Measurements from ENCODE around the gene LIAS. TPM values are rescaled to one million over a fixed set of nuclear protein-coding genes. Genes with fewer than 3 reads are reported as not detected.

LIAS gene
- polyA plus RNA-seq, 1 experiment: 13.1 TPM

DNA sequence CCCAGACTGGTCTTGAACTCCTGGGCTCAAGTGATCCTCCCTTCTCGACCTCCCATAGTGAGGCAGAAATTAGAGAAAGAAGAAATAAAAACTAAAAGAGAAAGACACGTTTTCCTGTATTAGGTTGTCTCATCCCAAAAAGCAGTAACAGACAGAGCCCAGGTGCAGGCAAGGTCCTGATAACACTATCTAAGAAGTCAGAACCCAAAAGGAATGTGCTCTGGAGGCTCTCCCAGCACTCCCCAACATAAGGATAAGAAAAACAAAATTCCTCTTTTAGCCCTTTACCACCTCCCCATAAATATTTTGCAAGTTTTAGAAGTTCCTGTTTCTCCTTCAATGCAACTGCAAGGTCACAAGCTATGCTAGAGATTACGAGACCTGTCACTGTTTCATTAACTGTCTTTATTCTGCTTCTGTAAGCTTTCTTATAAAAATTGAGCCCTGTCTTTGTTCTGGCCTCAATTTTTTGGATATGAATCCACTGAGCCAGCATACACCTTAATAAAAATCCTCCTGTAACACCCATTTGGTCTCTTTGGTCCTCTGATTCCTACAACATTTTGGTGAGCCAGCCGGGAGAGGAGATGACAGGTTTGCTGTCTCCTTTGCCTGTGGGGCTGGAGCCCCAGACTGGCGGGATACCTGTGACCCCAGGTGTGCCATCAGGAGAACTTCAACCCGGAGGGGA, 25.9 kb downstream of the LIAS start:
- ChIA-PET POLR2A (no interaction called here), CTCF (interaction anchor here (1.0 kb wide), 1 partner anchor 15 kb away, joined by 3 read pairs; no protein-coding TSS in a partner anchor)
- peaks cover 2% of the 10 kb centered on the region for H3K27me3 ChIP-seq (ENCODE audit: control insufficient read depth, insufficient read depth, low read length)
- no peak overlapping the region for H3K27ac ChIP-seq (ENCODE audit: low read depth, low read length)
- TF ChIP-seq, protein P1, sequence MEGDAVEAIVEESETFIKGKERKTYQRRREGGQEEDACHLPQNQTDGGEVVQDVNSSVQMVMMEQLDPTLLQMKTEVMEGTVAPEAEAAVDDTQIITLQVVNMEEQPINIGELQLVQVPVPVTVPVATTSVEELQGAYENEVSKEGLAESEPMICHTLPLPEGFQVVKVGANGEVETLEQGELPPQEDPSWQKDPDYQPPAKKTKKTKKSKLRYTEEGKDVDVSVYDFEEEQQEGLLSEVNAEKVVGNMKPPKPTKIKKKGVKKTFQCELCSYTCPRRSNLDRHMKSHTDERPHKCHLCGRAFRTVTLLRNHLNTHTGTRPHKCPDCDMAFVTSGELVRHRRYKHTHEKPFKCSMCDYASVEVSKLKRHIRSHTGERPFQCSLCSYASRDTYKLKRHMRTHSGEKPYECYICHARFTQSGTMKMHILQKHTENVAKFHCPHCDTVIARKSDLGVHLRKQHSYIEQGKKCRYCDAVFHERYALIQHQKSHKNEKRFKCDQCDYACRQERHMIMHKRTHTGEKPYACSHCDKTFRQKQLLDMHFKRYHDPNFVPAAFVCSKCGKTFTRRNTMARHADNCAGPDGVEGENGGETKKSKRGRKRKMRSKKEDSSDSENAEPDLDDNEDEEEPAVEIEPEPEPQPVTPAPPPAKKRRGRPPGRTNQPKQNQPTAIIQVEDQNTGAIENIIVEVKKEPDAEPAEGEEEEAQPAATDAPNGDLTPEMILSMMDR (IDR thresholded peaks at IDR 0.05; ENCODE audit: low read depth, low read length): no peak
- H3K4me3 ChIP-seq (ENCODE audit: low read depth, low read length): no peak overlapping the region
- peaks cover 8% of the 10 kb centered on the region for H3K9me3 ChIP-seq (ENCODE audit: control insufficient read depth, insufficient read depth, low read length)
- no peak for DNase-seq (ENCODE audit: low read depth, low spot score)

DNA sequence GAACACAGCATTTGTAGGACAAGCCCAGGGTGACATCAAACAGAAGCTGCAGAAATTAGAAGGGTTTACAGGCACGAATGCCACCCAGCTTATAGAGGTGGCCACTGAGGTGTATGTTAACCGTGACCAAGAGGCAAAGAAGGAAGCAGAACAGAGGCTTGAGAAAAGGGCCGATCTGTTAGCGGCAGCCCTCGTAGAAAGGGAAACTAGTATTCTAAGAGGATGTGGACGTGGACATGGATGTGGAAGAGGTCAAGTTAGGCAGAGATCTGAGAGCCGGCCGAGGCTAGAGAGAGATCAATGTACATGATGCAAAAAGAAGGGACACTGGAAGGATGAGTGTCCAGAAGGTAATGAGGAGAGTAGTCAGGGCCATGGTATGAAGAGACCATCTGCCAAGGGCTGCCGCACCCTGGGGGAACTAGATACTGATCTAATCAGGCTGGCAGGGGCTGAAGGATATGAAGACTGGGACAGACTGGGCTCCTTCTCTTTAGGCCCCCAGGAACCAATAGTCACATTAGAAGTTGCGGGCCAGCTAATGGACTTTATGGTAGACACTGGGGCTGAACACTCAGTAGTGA, 27.5 kb downstream of the LIAS start:
- ChIA-PET CTCF (no interaction called here), POLR2A (no interaction called here)
- TF ChIP-seq, protein P1 (IDR thresholded peaks at IDR 0.05; ENCODE audit: low read depth, low read length): no peak
- Histone ChIP-seq H3K9me3 (ENCODE audit: control insufficient read depth, insufficient read depth, low read length) (peaks cover 8% of the 10 kb centered on the region), H3K27me3 (ENCODE audit: control insufficient read depth, insufficient read depth, low read length) (peaks cover 2% of the 10 kb centered on the region), H3K4me3 (ENCODE audit: low read depth, low read length) (no peak overlapping the region), H3K27ac (ENCODE audit: low read depth, low read length) (no peak overlapping the region)
- DNase-seq (ENCODE audit: low read depth, low spot score): no peak

DNA sequence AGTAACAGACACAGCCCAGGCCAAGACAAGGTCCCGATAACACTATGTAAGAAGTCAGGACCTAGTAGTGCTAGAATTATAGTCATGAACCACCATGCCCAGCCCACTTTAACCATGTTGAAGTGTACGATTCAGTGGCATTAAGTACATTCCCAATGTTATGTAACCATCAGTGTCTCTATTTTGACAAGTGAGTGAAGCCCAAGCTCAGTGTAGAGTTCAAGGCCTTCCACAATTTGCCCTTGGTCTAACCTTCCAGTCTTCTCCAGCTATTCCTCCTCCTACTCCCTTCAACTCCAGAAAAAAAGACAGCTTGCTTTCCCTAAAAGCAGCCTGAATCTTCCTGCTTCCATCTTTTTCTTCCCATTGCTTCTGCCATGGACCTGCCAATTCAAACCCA, 31.5 kb downstream of the LIAS start:
- no peak for DNase-seq (ENCODE audit: low read depth, low spot score)
- Histone ChIP-seq H3K4me3 (ENCODE audit: low read depth, low read length) (no peak overlapping the region), H3K9me3 (ENCODE audit: control insufficient read depth, insufficient read depth, low read length) (no peaks in the 10 kb centered on the region), H3K27ac (ENCODE audit: low read depth, low read length) (no peak overlapping the region), H3K27me3 (ENCODE audit: control insufficient read depth, insufficient read depth, low read length) (peaks cover 2% of the 10 kb centered on the region)
- TF ChIP-seq, protein P1 (IDR thresholded peaks at IDR 0.05; ENCODE audit: low read depth, low read length): no peak
- POLR2A ChIA-PET: no interaction called here
- CTCF ChIA-PET: interaction anchor here (1.4 kb wide), 1 partner anchor 21 kb away, joined by 4 read pairs; no protein-coding TSS in a partner anchor

- Histone ChIP-seq H3K9me3 (ENCODE audit: control insufficient read depth, insufficient read depth, low read length) (no peaks in the 10 kb centered on the region), H3K27me3 (ENCODE audit: control insufficient read depth, insufficient read depth, low read length) (no peaks in the 10 kb centered on the region), H3K4me3 (ENCODE audit: low read depth, low read length) (no peak overlapping the region), H3K27ac (ENCODE audit: low read depth, low read length) (no peak overlapping the region)
- DNase-seq (ENCODE audit: low read depth, low spot score): no peak
- TF ChIP-seq, protein P1 (IDR thresholded peaks at IDR 0.05; ENCODE audit: low read depth, low read length): no peak
- ChIA-PET POLR2A (interaction anchor here (0.6 kb wide), 1 partner anchor 9 kb away, joined by 3 read pairs; no protein-coding TSS in a partner anchor), CTCF (interaction anchor here (0.5 kb wide), 1 partner anchor 18 kb away, joined by 3 read pairs; no protein-coding TSS in a partner anchor)
Measured at GRCh38 chr4:39494354-39494753, 35.5 kb downstream of the LIAS start.

Data from AG04450 (cell line).